Mammary microvascular endothelial cell (primary cell): ENCODE results near the gene UBA5. TPM values are rescaled to one million over a fixed set of nuclear protein-coding genes. Genes with fewer than 3 reads are reported as not detected.

ENCODE experiments used
- total RNA-seq: library from RNA; depleted of rRNA; stranded (reverse); fragments of >200 nt; gene quantifications from 2 replicates; pipeline ENCODE4 v1.2.3, GENCODE V29; 2015

Gene UBA5
- 29.4 and 34.0 TPM in 2 replicates for total RNA-seq

DNA sequence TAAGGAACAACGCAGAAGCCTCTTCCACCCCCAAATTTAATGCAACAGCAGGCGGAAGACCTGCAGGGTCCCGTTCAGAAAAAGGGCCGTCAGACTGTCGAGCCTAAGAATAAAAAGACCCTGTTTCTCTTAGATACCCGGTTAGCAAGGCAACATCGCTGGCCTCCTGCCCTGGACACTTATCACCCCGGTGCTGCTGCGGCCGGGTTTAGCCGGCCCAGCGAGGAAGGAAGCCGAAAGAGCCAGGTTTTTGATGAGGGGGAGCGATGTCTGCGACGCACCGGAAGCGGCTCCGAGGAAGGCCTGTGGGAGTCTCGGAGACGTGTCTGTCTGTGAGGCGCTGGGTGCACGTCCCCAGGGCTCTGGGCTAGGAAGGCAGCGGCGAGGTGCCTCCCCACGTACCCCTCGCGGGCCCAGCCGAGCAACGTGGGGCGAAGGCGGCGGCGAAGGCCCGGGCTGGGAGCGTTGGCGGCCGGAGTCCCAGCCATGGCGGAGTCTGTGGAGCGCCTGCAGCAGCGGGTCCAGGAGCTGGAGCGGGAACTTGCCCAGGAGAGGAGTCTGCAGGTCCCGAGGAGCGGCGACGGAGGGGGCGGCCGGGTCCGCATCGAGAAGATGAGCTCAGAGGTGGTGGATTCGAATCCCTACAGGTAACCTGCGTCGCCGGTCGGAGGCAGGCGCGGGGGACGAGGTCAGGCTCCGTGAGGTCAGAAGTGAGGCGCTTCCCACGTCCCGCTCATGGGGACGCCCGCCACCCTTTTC lies at the start of gene UBA5:
Gene UBA5 (plus strand): TSS at position 278 of the 759 bp plus-strand sequence. CDS start 209 bp downstream, at position 487.

GRCh38 chr3:132659365-132660051 lies 621 bp upstream of the UBA5 start, which contains the start of gene ACAD11:
TSS of gene ACAD11 (minus strand) at chr3:132659809. CDS start at chr3:132659751, 58 bp downstream.

DNA sequence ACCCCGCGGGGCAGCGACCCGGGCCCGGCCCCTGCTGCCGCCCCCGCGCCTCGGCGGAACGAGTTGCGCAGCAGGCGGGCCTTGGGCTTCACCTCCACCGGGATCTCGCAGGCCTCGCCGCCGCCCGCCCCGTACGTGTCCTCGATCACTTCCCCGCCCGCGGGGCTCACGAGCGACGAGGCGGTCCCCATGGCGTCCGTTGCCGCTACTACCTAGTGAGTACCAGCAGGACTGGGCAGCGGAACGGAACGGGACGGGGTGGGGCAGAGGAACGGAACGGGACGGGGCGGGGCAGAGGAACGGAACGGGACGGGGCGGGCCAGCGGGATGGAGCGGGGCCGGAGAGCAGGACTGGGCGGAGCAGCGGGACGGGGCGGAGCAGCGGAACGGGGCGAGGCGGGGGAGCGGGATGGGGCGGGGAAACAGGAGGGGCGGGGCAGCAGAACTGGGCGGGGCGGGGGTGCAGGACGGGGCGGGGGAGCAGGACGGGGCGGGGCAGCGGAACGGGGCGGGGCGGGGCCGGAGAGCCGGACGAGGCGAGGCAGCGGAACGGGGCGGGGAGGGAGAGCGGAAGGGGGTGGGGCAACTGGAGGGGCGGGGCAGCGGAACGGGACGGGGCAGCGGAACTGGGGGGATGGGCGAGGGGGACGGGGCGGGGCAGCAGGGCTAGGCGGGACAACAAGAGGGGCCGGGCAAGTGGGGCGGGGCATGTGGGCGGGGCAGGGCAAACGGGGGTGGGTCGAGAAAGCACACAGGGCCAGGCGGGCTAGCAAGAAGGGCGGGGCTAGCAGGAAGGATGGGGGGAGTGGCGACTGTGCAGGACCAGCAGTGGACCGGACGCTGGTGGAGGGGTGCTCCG lies 62.3 kb downstream of the UBA5 start, which contains the start of gene NPHP3:
Gene NPHP3 (minus strand): TSS at position 245 of the 859 bp plus-strand sequence. CDS start 54 bp downstream, at position 191.

Other genes starting within 250 kb of the UBA5 start
- gene DNAJC13, start 242.8 kb upstream of the UBA5 start, total RNA-seq = 36.6 and 39.9 TPM in 2 replicates
- 0.54 and 1.1 TPM in 2 replicates for gene ACKR4, start 63.1 kb upstream of the UBA5 start, total RNA-seq
- 12.3 and 18.3 TPM in 2 replicates for gene ACAD11, start 520 bp upstream of the UBA5 start, total RNA-seq
- gene NPHP3, start 62.1 kb downstream of the UBA5 start, total RNA-seq = 13.7 and 14.5 TPM in 2 replicates